Measurements from ENCODE around the gene KLHDC1.

DNA sequence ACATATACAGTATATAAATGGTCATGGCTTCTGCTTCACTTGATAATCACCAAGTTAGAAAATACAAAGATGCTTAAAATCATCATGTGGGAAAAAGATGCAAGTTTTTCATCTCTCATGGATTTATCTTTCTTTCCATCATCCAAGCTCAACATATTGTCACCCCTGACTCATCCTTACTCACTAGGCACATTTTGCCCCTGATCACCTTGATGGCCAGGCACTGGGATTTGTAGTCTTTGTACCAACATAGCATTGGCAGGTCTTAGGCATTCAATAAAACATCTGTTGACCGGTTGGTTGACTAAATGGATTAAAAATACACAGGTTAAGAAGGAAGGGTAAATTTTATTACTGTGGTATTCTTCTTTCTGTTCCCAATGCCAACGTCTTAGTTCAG is 103.1 kb downstream of the KLHDC1 start:
- no peak for TF ChIP-seq EZH2 (IDR thresholded peaks at IDR 0.05; ENCODE audit: insufficient read depth, poor library complexity, severe bottlenecking)
- TF ChIP-seq EZH2phosphoT487 (IDR thresholded peaks at IDR 0.05; ENCODE audit: insufficient read depth, low read depth) = no peak

Data from GM23248 (cell line).